Right lobe of liver (tissue), 4 donors: Measurements from ENCODE around the gene PNLIPRP1.

Experiments
- POLR2A ChIP-seq: fragments of 450-650 bp; IDR thresholded peaks from one replicate; pipeline ENCODE4 v1.6.1; 2017; ENCODE audit warnings: antibody characterized with exemption, mild to moderate bottlenecking
- TF ChIP-seq, protein P1 (sequence below), 4 donors: fragments of 200-600 bp in 3 of 4; fragments of 450-650 bp in 1 of 4; IDR thresholded peaks; one replicate each; pipeline versions ENCODE4 v1.5.1 to v1.8.0; 2016 to 2022; ENCODE audit warnings: antibody characterized with exemption in 4 of 4, mild to moderate bottlenecking in 2 of 4
- donor health status: DM: no; HTN: no; CAD: no.
- donor health status: DM: no; HTN: no; CAD: no.
- donor health status: DM: no; HTN: yes; CAD: no.

DNA sequence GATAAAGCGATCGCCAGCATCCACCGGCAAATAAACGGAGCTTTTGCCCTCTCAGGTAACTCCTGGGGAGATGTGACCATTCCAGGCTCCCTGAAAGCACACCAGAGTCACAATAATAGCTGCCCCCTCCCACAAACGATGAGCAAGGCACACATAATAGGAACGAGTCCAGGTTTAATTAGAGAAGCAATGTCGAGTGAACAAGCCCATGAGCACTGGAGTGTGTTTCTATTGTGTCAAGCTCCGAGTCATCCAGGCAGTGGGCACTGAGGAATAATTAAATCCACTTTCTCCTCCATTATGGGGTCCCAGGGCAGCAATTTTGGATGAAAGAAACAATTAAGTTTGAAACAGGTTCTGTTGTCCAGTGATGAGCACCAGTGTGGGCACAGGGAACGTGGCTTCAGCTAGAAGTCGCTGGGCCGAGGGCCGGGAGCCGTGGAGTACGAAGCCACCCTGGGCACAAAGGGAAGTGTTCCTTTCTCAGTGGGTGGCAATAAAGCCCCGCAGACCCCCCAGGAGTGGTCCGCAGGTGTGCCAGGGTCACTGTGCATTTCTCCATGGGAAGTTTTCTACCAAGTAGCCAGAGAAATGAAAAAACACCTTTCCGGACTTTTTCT lies 41.9 kb downstream of the PNLIPRP1 start:
- TF ChIP-seq, protein P1, sequence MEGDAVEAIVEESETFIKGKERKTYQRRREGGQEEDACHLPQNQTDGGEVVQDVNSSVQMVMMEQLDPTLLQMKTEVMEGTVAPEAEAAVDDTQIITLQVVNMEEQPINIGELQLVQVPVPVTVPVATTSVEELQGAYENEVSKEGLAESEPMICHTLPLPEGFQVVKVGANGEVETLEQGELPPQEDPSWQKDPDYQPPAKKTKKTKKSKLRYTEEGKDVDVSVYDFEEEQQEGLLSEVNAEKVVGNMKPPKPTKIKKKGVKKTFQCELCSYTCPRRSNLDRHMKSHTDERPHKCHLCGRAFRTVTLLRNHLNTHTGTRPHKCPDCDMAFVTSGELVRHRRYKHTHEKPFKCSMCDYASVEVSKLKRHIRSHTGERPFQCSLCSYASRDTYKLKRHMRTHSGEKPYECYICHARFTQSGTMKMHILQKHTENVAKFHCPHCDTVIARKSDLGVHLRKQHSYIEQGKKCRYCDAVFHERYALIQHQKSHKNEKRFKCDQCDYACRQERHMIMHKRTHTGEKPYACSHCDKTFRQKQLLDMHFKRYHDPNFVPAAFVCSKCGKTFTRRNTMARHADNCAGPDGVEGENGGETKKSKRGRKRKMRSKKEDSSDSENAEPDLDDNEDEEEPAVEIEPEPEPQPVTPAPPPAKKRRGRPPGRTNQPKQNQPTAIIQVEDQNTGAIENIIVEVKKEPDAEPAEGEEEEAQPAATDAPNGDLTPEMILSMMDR (IDR thresholded peaks at IDR 0.05) = no peak
- TF ChIP-seq POLR2A = no peak
